Mucosa of descending colon (tissue), 3 donors: ENCODE measurements around the gene TAX1BP1. TPM values are rescaled to one million over a fixed set of nuclear protein-coding genes. Genes with fewer than 3 reads are reported as not detected.

Experiments
- ATAC-seq: fragments of 200-7000 bp; cut with Tn5 transposase; one replicate; pipeline ENCODE4 v1.9.1; 2020; ENCODE audit warnings: mild to moderate bottlenecking, moderate library complexity
- DNase-seq, 3 donors: peaks; one replicate each; pipeline ENCODE4 v3.0.0-alpha.2; 2020
- H3K36me3 ChIP-seq: fragments of 200-600 bp; one replicate; pipeline ENCODE4 v1.8.0; 2021; ENCODE audit warnings: low read depth, mild to moderate bottlenecking
- H3K4me1 ChIP-seq: fragments of 200-600 bp; one replicate; pipeline ENCODE4 v1.8.0; 2021; ENCODE audit warnings: low read depth, mild to moderate bottlenecking
- H3K4me3 ChIP-seq: fragments of 200-600 bp; one replicate; pipeline ENCODE4 v1.8.0; 2021; ENCODE audit warnings: mild to moderate bottlenecking
- H3K9me3 ChIP-seq: fragments of 200-600 bp; one replicate; pipeline ENCODE4 v1.8.0; 2021; ENCODE audit warnings: mild to moderate bottlenecking
- intact Hi-C, 2 donors: fragments of 100-400 bp; cut with DNase I in 1 of 2; cut with micrococcal nuclease in 1 of 2; formaldehyde crosslinking; loops; one replicate each; pipeline versions ENCODE4 v1.11.0 to v1.11.1; 2022; cut with DNase I, micrococcal nuclease
- total RNA-seq, 3 donors: library from RNA; stranded (reverse); fragmentation: NEBNext Ultra II Directional in 2 of 3; extraction: Animal tissue kit (Norgen Biotek cat#: 25700) in 2 of 3; gene quantifications; one replicate each; pipeline versions ENCODE4 v1.2.1 to v1.2.4, GENCODE V29; 2021 to 2023
- TF ChIP-seq, protein P1 (sequence below): fragments of 200-600 bp; IDR thresholded peaks from one replicate; pipeline ENCODE4 v1.8.0; 2022; ENCODE audit warnings: antibody characterized with exemption, mild to moderate bottlenecking
- donor health status: DM: no; HTN: no; CAD: no; lungs with moderate emphysema.
- donor health status: DM: no; HTN: no; CAD: no.
- donor health status: DM: no; HTN: yes; CAD: no.

Gene TAX1BP1
- total RNA-seq, 3 donors from 2014 or later: 115 to 163 (median 150) TPM

DNA sequence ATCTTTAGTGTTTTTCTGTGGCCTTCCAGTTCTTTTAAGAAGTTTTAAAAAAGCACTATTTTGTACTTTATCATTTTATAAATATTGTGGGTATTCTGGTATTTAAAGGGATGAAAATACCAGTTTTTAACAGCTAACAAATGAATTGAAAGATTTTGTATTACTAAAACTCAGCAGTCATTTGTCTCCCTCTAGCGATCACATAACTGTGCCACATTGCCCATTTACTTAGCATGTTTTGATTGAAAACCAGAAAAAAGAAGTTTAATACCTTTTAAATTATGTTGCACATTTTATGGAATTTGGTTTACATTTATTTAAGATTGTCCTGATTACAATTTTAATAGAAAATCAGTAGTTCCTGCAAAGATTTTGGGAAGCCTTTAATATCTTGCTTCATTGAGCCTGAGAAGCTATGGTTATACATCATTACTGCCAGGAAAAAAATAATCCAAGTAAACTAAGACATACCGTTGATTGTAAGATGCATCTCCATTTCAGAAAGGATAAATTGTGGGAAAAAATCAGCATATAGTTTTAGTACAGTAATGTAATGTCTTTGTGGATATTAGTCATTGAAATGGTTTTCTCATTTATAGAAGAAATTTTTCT, 34.9 kb downstream of the TAX1BP1 start:
- no peak for ATAC-seq
- Histone ChIP-seq H3K36me3 (no peaks in the 10 kb centered on the region), H3K4me1 (no peaks in the 10 kb centered on the region), H3K9me3 (no peaks in the 10 kb centered on the region), H3K4me3 (no peak overlapping the region)
- intact Hi-C loops: no loop called here
- DNase-seq: peak in 1 of 3 donors; percentile 28
- TF ChIP-seq, protein P1, sequence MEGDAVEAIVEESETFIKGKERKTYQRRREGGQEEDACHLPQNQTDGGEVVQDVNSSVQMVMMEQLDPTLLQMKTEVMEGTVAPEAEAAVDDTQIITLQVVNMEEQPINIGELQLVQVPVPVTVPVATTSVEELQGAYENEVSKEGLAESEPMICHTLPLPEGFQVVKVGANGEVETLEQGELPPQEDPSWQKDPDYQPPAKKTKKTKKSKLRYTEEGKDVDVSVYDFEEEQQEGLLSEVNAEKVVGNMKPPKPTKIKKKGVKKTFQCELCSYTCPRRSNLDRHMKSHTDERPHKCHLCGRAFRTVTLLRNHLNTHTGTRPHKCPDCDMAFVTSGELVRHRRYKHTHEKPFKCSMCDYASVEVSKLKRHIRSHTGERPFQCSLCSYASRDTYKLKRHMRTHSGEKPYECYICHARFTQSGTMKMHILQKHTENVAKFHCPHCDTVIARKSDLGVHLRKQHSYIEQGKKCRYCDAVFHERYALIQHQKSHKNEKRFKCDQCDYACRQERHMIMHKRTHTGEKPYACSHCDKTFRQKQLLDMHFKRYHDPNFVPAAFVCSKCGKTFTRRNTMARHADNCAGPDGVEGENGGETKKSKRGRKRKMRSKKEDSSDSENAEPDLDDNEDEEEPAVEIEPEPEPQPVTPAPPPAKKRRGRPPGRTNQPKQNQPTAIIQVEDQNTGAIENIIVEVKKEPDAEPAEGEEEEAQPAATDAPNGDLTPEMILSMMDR: peak; percentile 33

DNA sequence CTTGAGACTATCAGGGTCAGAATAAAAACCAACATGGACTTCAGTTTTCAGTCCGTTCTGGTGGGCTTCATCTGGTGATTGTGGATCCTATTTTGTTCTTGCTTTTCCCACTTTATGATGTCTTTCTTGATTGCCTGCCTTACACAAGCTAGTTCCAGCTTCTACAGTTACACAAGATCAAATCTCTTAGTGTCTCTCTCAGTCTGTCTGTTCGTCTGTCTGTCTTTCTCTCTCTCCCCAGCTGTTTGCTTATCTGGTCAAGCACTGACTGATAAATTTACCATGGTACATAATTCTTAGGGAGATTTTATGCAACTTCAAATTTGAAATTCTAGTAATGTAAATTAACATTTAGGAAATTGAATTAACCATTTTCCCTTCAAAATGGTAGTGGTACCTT, 35.8 kb downstream of the TAX1BP1 start:
- TF ChIP-seq, protein P1: no peak
- H3K4me3 ChIP-seq: no peak overlapping the region
- ATAC-seq: no peak
- no peaks in the 10 kb centered on the region for H3K9me3 ChIP-seq
- no peaks in the 10 kb centered on the region for H3K4me1 ChIP-seq
- no peaks in the 10 kb centered on the region for H3K36me3 ChIP-seq
- intact Hi-C loops: no loop called here
- DNase-seq: no peak

DNA sequence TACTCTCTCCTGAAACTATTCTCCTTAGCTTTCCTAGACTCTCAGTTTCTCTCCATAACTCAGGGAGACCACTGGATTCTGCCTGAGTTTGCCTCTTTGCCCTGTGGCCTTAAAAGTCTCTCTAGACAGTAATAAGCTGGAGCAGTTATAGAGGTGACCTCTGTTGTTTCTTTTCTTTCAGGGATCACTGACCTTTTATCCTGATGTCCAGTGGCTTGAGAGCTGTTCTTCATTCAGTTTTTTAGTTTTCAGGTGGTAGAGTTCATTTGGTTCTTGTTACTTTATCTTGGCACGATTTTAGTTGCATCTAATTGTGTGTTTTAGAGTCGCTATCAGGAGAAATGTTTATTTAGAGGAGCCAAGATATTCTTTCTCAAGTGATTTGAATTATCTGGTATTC, 37.7 kb downstream of the TAX1BP1 start:
- DNase-seq (no peak), ATAC-seq (no peak)
- TF ChIP-seq, protein P1: no peak
- H3K9me3 ChIP-seq: no peaks in the 10 kb centered on the region
- H3K4me1 ChIP-seq: no peaks in the 10 kb centered on the region
- H3K4me3 ChIP-seq: no peak overlapping the region
- intact Hi-C loops: no loop called here
- no peaks in the 10 kb centered on the region for H3K36me3 ChIP-seq

DNA sequence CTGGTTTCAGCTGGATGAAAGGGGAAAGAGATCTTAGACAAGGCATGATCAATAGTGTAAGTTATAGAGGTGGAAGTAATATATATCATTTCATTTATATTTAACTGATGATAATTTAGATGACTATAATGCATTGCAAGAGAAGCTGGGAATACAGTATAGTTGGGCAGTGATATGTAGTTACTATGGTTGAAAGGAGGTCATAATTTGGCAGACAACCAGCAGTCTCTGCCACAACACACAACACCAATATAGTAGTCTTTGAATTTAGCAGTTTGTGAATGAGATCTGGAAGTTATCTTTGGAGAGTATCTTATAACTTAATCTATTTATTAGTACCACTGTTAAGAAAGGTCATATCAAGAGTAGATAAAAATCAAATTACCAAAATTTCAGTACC, 39.9 kb downstream of the TAX1BP1 start:
- Histone ChIP-seq H3K4me1 (no peaks in the 10 kb centered on the region), H3K36me3 (no peaks in the 10 kb centered on the region), H3K4me3 (no peak overlapping the region), H3K9me3 (no peaks in the 10 kb centered on the region)
- ATAC-seq: no peak
- no peak for DNase-seq
- TF ChIP-seq, protein P1: no peak
- intact Hi-C loops: no loop called here

DNA sequence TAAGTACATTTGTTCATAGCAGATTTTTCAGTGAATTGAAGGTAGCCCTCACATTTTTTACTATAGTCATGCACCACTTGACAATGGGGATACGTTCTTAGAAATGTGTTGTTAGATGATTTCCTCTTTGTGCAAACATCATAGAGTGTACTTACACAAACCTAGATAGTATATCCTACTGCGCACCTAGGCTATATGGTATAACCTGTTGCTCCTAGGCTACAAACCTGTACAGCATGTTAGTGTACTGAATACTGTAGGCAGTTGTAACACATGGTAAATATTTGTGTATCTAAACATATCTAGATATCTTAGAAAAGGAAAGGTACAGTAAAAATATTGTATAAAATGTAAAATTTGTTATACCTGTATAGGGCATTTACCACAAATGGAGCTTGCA, 41.2 kb downstream of the TAX1BP1 start:
- Histone ChIP-seq H3K4me1 (no peaks in the 10 kb centered on the region), H3K4me3 (no peak overlapping the region), H3K36me3 (no peaks in the 10 kb centered on the region), H3K9me3 (no peaks in the 10 kb centered on the region)
- no peak for ATAC-seq
- intact Hi-C loops: no loop called here
- DNase-seq: no peak
- TF ChIP-seq, protein P1: no peak

DNA sequence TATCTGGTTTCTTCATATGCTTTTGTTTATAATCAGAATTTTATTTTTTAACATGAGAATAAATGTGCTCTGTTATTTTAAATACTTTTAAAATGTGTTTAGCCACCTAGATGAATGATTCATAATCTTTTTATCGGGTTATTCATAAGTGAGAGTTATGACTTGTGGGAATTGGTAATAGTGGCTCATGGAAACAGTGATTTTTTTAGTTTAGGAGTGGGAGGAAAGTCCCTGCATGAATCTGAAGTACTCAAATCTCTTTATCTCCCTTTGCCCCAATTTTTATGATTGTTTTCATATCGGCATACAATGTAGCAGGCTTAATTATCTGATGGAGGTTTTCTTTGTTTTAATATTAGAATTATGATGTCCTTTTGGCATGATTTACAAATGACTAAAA, 42.9 kb downstream of the TAX1BP1 start:
- Histone ChIP-seq H3K4me3 (no peak overlapping the region), H3K4me1 (no peaks in the 10 kb centered on the region), H3K36me3 (no peaks in the 10 kb centered on the region), H3K9me3 (no peaks in the 10 kb centered on the region)
- DNase-seq: no peak
- TF ChIP-seq, protein P1: no peak
- ATAC-seq: no peak
- intact Hi-C loops: no loop called here
